Neural cell (in vitro differentiated cells): ENCODE results near the gene DSTN. TPM values are rescaled to one million over a fixed set of nuclear protein-coding genes. Genes with fewer than 3 reads are reported as not detected.

Source experiments
- H2AFZ ChIP-seq: fragments of 200-600, 300-800 bp; sonication (generic), shearing (Covaris generic); 2 replicates; pipeline ENCODE4 v1.6.0; 2014; ENCODE audit warnings: low read depth, mild to moderate bottlenecking, antibody characterized with exemption, low read length, moderate library complexity
- H3F3A ChIP-seq: fragments of 200-600 bp; shearing (Covaris generic); 2 replicates; pipeline ENCODE4 v1.6.1; 2016; ENCODE audit warnings: mild to moderate bottlenecking, moderate library complexity, mixed read lengths, antibody characterized with exemption, low read length; ENCODE audit not compliant: insufficient read depth, poor library complexity, severe bottlenecking
- H3K27ac ChIP-seq: fragments of 200-600, 300-800 bp; sonication (generic), shearing (Covaris generic); 2 replicates; pipeline ENCODE4 v1.5.1; 2014; ENCODE audit warnings: mild to moderate bottlenecking, low read length, moderate library complexity
- H3K27me3 ChIP-seq: fragments of 300-800, 200-600 bp; sonication (generic), shearing (Covaris generic); 2 replicates; pipeline ENCODE4 v1.6.0; 2014; ENCODE audit warnings: mild to moderate bottlenecking, low read depth, low read length, moderate library complexity; ENCODE audit not compliant: insufficient read depth
- H3K36me3 ChIP-seq: fragments of 300-800, 200-600 bp; sonication (generic), shearing (Covaris generic); 2 replicates; pipeline ENCODE4 v1.5.1; 2014; ENCODE audit warnings: mild to moderate bottlenecking, antibody characterized with exemption, low read length, moderate library complexity; ENCODE audit not compliant: insufficient read depth
- H3K4me2 ChIP-seq: fragments of 300-800, 200-600 bp; sonication (generic), shearing (Covaris generic); 2 replicates; pipeline ENCODE4 v1.6.0; 2014; ENCODE audit warnings: mild to moderate bottlenecking, low read length
- H3K4me3 ChIP-seq: fragments of 300-800, 200-600 bp; sonication (generic), shearing (Covaris generic); 2 replicates; pipeline ENCODE4 v1.5.1; 2014; ENCODE audit warnings: mild to moderate bottlenecking, low read length, moderate library complexity
- H3K79me2 ChIP-seq: fragments of 200-600 bp; shearing (Covaris generic); replicated peaks from 2 replicates; pipeline ENCODE4 v1.6.0; 2014; ENCODE audit warnings: mild to moderate bottlenecking, low read length, moderate library complexity; ENCODE audit not compliant: insufficient read depth
- H3K9ac ChIP-seq: fragments of 300-800, 200-600 bp; sonication (generic), shearing (Covaris generic); 2 replicates; pipeline ENCODE4 v1.6.1; 2016; ENCODE audit warnings: mild to moderate bottlenecking, low read length, mixed read lengths
- H3K9me2 ChIP-seq: fragments of 200-600 bp; shearing (Covaris generic); 2 replicates; pipeline ENCODE4 v1.6.1; 2016; ENCODE audit warnings: mild to moderate bottlenecking, low read length, mixed read lengths; ENCODE audit not compliant: insufficient read depth
- H3K9me3 ChIP-seq: fragments of 200-600, 300-800 bp; sonication (generic), shearing (Covaris generic); 2 replicates; pipeline ENCODE4 v1.6.1; 2016; ENCODE audit warnings: mild to moderate bottlenecking, mixed run types, low read length, moderate library complexity, mixed read lengths
- H4K20me1 ChIP-seq: fragments of 200-600 bp; shearing (Covaris generic); 2 replicates; pipeline ENCODE4 v1.6.1; 2016; ENCODE audit warnings: mild to moderate bottlenecking, mixed run types; ENCODE audit not compliant: insufficient read depth
- CTCF ChIP-seq: fragments of 450-650 bp; IDR thresholded peaks from 2 replicates; pipeline ENCODE4 v1.5.1; 2014; ENCODE audit warnings: antibody characterized with exemption, mild to moderate bottlenecking, moderate library complexity; ENCODE audit not compliant: poor library complexity, severe bottlenecking
- EP300 ChIP-seq: fragments of 450-650 bp; conservative IDR thresholded peaks from 2 replicates; pipeline ENCODE4 v1.6.1; 2014; ENCODE audit warnings: antibody characterized with exemption, mild to moderate bottlenecking, moderate library complexity; ENCODE audit not compliant: poor library complexity, severe bottlenecking
- EZH2 ChIP-seq: fragments of 200-600, 300-800 bp; shearing (Covaris generic), sonication (generic); IDR thresholded peaks from 2 replicates; pipeline ENCODE4 v1.6.1; 2014; ENCODE audit warnings: antibody characterized with exemption, low read length, borderline replicate concordance, mild to moderate bottlenecking; ENCODE audit not compliant: insufficient read depth, poor library complexity, severe bottlenecking
- MXI1 ChIP-seq: fragments of 450-650 bp; conservative IDR thresholded peaks from 2 replicates; pipeline ENCODE4 v1.6.1; 2014; ENCODE audit warnings: antibody characterized with exemption, mild to moderate bottlenecking; ENCODE audit not compliant: poor library complexity, severe bottlenecking
- POLR2AphosphoS5 ChIP-seq: IDR thresholded peaks from 2 replicates; pipeline ENCODE4 v1.6.1; 2012
- RAD21 ChIP-seq: fragments of 450-650 bp; conservative IDR thresholded peaks from 2 replicates; pipeline ENCODE4 v1.6.1; 2014; ENCODE audit warnings: antibody characterized with exemption, mild to moderate bottlenecking, moderate library complexity
- REST ChIP-seq: IDR thresholded peaks from 2 replicates; pipeline ENCODE4 v1.6.1; 2012; ENCODE audit warnings: borderline replicate concordance
- SMC3 ChIP-seq: fragments of 450-650 bp; conservative IDR thresholded peaks from 2 replicates; pipeline ENCODE4 v1.6.1; 2014; ENCODE audit warnings: antibody characterized with exemption, mild to moderate bottlenecking, moderate library complexity; ENCODE audit not compliant: poor library complexity
- TAF1 ChIP-seq: IDR thresholded peaks from 2 replicates; pipeline ENCODE4 v1.6.1; 2012; ENCODE audit warnings: low read depth
- polyA plus RNA-seq: library from polyadenylated mRNA; depleted of rRNA; stranded (reverse); fragments of >200 nt; gene quantifications from 2 replicates; pipeline ENCODE4 v1.2.3, GENCODE V29; 2014

DSTN gene
- polyA plus RNA-seq, 1 donor from 2014 or later, result 276 TPM

- Histone ChIP-seq H3F3A (no peaks in the 10 kb centered on the region), H2AFZ (no peak overlapping the region), H3K36me3 (no peaks in the 10 kb centered on the region), H3K9me3 (no peaks in the 10 kb centered on the region), H3K9me2 (no peaks in the 10 kb centered on the region), H3K27ac (no peak overlapping the region), H3K4me3 (no peak overlapping the region), H3K79me2 (no peaks in the 10 kb centered on the region), H4K20me1 (no peaks in the 10 kb centered on the region), H3K27me3 (no peaks in the 10 kb centered on the region), H3K4me2 (no peak overlapping the region), H3K9ac (no peak overlapping the region)
- TF ChIP-seq POLR2AphosphoS5, result no peak
- no peak for TF ChIP-seq MXI1
- no peak for TF ChIP-seq EP300
- no peak for TF ChIP-seq SMC3
- no peak for TF ChIP-seq EZH2
- TF ChIP-seq CTCF, result no peak
- no peak for TF ChIP-seq REST
- no peak for TF ChIP-seq RAD21
- no peak for TF ChIP-seq TAF1
Measured at GRCh38 chr20:17630151-17630805, 60.4 kb downstream of the DSTN start.

DNA sequence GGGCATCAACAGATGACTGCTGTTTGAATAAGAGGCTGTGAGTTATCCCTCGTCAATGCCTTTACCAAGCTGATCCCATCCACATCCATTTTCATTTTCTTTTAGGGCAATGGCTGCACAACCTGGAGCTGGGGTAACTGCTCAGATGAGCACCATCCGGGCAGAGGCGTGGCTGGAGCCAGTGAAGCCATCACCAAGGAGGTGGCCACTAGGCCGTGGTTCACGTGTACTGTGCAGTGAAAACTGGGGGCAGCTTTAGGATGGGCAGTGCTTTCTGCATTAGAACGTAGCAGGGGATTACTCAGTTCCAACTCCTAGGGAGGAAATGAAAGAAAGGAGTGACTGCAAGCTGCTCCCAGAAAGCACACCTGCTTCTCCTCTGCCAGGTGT, 60.9 kb downstream of the DSTN start:
- H3K4me2 ChIP-seq, result no peak overlapping the region
- H3K9ac ChIP-seq, result no peak overlapping the region
- H3K36me3 ChIP-seq, result no peaks in the 10 kb centered on the region
- H2AFZ ChIP-seq, result no peak overlapping the region
- H4K20me1 ChIP-seq, result no peaks in the 10 kb centered on the region
- no peaks in the 10 kb centered on the region for H3K79me2 ChIP-seq
- no peaks in the 10 kb centered on the region for H3F3A ChIP-seq
- H3K27me3 ChIP-seq, result no peaks in the 10 kb centered on the region
- TF ChIP-seq CTCF, result no peak
- TF ChIP-seq RAD21, result no peak
- no peak for TF ChIP-seq EP300
- no peak for TF ChIP-seq EZH2
- TF ChIP-seq SMC3, result no peak
- TF ChIP-seq REST, result no peak
- TF ChIP-seq MXI1, result no peak
- TF ChIP-seq POLR2AphosphoS5, result no peak
- no peak for TF ChIP-seq TAF1
- no peaks in the 10 kb centered on the region for H3K9me3 ChIP-seq
- H3K27ac ChIP-seq, result no peak overlapping the region
- H3K4me3 ChIP-seq, result no peak overlapping the region
- no peaks in the 10 kb centered on the region for H3K9me2 ChIP-seq
